OCI-LY7 (cell line): ENCODE measurements around the gene ANO9.

Experiments
- EZH2phosphoT487 ChIP-seq: fragments of 200-600 bp; sonication (generic); IDR thresholded peaks from 2 replicates; pipeline ENCODE4 v1.6.1; 2018; ENCODE audit warnings: low read depth, borderline replicate concordance, mild to moderate bottlenecking, mixed run types, antibody characterized with exemption, low read length, moderate library complexity, mixed read lengths
- TF ChIP-seq, protein P1 (sequence below): fragments of 200-600 bp; sonication (generic); conservative IDR thresholded peaks from 2 replicates; pipeline ENCODE4 v1.5.1; 2014; ENCODE audit warnings: mild to moderate bottlenecking, antibody characterized with exemption, low read length, moderate library complexity, mixed read lengths

DNA sequence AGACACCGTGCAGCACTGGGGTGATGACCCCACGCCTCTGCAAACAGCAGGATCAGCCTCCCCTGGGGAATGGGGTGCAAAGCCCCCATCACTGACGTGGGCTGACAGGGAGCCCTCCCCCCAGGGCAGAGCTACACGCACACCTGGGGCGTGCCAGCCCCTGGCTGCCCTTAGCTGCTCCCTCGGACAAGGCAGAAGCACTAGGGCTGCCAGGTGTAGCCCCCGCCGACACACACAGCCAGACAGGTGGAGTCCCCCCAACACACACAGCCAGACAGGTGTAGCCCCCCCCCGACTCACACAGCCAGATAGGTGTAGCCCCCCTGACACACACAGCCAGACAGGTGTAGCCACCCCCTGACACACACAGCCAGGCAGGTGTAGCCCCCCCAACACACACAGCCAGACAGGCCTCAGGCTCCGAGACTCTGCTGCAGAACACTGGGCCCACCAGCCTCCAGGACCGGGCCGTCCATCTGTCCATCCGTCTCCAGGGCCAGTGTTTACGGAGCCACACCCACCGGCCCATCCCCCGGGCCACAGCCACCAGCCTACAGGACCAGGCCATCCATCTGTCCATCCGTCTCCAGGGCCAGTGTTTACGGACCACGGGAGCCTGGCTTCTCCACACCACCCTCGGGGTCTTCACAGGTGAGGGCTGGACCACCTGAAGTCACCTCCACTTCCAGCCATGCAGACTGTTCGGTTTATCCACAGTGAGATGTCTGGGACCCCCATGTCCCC is 3.5 kb downstream of the ANO9 start:
- TF ChIP-seq, protein P1, sequence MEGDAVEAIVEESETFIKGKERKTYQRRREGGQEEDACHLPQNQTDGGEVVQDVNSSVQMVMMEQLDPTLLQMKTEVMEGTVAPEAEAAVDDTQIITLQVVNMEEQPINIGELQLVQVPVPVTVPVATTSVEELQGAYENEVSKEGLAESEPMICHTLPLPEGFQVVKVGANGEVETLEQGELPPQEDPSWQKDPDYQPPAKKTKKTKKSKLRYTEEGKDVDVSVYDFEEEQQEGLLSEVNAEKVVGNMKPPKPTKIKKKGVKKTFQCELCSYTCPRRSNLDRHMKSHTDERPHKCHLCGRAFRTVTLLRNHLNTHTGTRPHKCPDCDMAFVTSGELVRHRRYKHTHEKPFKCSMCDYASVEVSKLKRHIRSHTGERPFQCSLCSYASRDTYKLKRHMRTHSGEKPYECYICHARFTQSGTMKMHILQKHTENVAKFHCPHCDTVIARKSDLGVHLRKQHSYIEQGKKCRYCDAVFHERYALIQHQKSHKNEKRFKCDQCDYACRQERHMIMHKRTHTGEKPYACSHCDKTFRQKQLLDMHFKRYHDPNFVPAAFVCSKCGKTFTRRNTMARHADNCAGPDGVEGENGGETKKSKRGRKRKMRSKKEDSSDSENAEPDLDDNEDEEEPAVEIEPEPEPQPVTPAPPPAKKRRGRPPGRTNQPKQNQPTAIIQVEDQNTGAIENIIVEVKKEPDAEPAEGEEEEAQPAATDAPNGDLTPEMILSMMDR = no peak
- TF ChIP-seq EZH2phosphoT487 = no peak
